Mucosa of descending colon (tissue), 3 donors: ENCODE measurements around the gene LUZP1. TPM values are rescaled to one million over a fixed set of nuclear protein-coding genes. Genes with fewer than 3 reads are reported as not detected.

ENCODE experiments used
- ATAC-seq: fragments of 200-7000 bp; cut with Tn5 transposase; one replicate; pipeline ENCODE4 v1.9.1; 2020; ENCODE audit warnings: mild to moderate bottlenecking, moderate library complexity
- DNase-seq, 3 donors: peaks; one replicate each; pipeline ENCODE4 v3.0.0-alpha.2; 2020
- H3K36me3 ChIP-seq: fragments of 200-600 bp; one replicate; pipeline ENCODE4 v1.8.0; 2021; ENCODE audit warnings: low read depth, mild to moderate bottlenecking
- H3K4me1 ChIP-seq: fragments of 200-600 bp; one replicate; pipeline ENCODE4 v1.8.0; 2021; ENCODE audit warnings: low read depth, mild to moderate bottlenecking
- H3K4me3 ChIP-seq: fragments of 200-600 bp; one replicate; pipeline ENCODE4 v1.8.0; 2021; ENCODE audit warnings: mild to moderate bottlenecking
- H3K9me3 ChIP-seq: fragments of 200-600 bp; one replicate; pipeline ENCODE4 v1.8.0; 2021; ENCODE audit warnings: mild to moderate bottlenecking
- CTCF ChIP-seq: fragments of 200-600 bp; IDR thresholded peaks from one replicate; pipeline ENCODE4 v1.8.0; 2022; ENCODE audit warnings: antibody characterized with exemption, mild to moderate bottlenecking
- intact Hi-C, 2 donors: fragments of 100-400 bp; cut with DNase I in 1 of 2; cut with micrococcal nuclease in 1 of 2; formaldehyde crosslinking; loops; one replicate each; pipeline versions ENCODE4 v1.11.0 to v1.11.1; 2022; cut with DNase I, micrococcal nuclease
- total RNA-seq, 3 donors: library from RNA; stranded (reverse); fragmentation: NEBNext Ultra II Directional in 2 of 3; extraction: Animal tissue kit (Norgen Biotek cat#: 25700) in 2 of 3; gene quantifications; one replicate each; pipeline versions ENCODE4 v1.2.1 to v1.2.4, GENCODE V29; 2021 to 2023
- donor health status: DM: no; HTN: no; CAD: no; lungs with moderate emphysema.
- donor health status: DM: no; HTN: no; CAD: no.
- donor health status: DM: no; HTN: yes; CAD: no.

The LUZP1 gene
- total RNA-seq, 3 donors from 2014 or later: 48.4 to 57.7 (median 52.0) TPM

- no peak overlapping the region for H3K4me3 ChIP-seq
- no peak for TF ChIP-seq CTCF
- H3K4me1 ChIP-seq: peaks cover 31% of the 10 kb centered on the region
- H3K9me3 ChIP-seq: no peaks in the 10 kb centered on the region
- no peaks in the 10 kb centered on the region for H3K36me3 ChIP-seq
- intact Hi-C loops: loop anchor here in 1 of 2 donors (5.0 kb wide), 1 partner anchor 68 kb away; no protein-coding TSS in a partner anchor
- DNase-seq (peak; percentile 50 to 77 (median 59)), ATAC-seq (peak; percentile 53)
These were observed 1.2 kb upstream of the LUZP1 start for GRCh38 chr1:23169727-23170335.

GRCh38 chr1:23169195-23169575, 529 bp upstream of the LUZP1 start:
- H3K9me3 ChIP-seq: no peaks in the 10 kb centered on the region
- H3K4me1 ChIP-seq: peaks cover 28% of the 10 kb centered on the region
- H3K36me3 ChIP-seq: no peaks in the 10 kb centered on the region
- intact Hi-C loops: loop anchor here in 1 of 2 donors (5.0 kb wide), 1 partner anchor 67 kb away; no protein-coding TSS in a partner anchor
- DNase-seq (no peak), ATAC-seq (no peak)
- peak overlapping the region; percentile 65 for H3K4me3 ChIP-seq
- TF ChIP-seq CTCF: no peak

- Histone ChIP-seq H3K4me3 (peak overlapping the region; percentile 65), H3K36me3 (no peaks in the 10 kb centered on the region), H3K9me3 (no peaks in the 10 kb centered on the region), H3K4me1 (peaks cover 36% of the 10 kb centered on the region)
- ATAC-seq: peak; percentile 42
- DNase-seq: peak; percentile 48 to 69 (median 59)
- TF ChIP-seq CTCF: no peak
- intact Hi-C loops: loop anchor here in 1 of 2 donors (5.0 kb wide), 1 partner anchor 66 kb away; no protein-coding TSS in a partner anchor
These were observed 594 bp downstream of the LUZP1 start for GRCh38 chr1:23168079-23168444.

GRCh38 chr1:23167353-23168078, 1.1 kb downstream of the LUZP1 start:
- Histone ChIP-seq H3K36me3 (no peaks in the 10 kb centered on the region), H3K9me3 (no peaks in the 10 kb centered on the region), H3K4me3 (peak overlapping the region; percentile 65), H3K4me1 (peaks cover 36% of the 10 kb centered on the region)
- TF ChIP-seq CTCF: no peak
- ATAC-seq (peak; percentile 51), DNase-seq (peak; percentile 63 to 78 (median 69))
- intact Hi-C loops: loop anchor here in 1 of 2 donors (5.0 kb wide), 1 partner anchor 65 kb away; no protein-coding TSS in a partner anchor

- TF ChIP-seq CTCF: no peak
- no peak overlapping the region for H3K4me3 ChIP-seq
- H3K4me1 ChIP-seq: peaks cover 36% of the 10 kb centered on the region
- no peaks in the 10 kb centered on the region for H3K9me3 ChIP-seq
- intact Hi-C loops: loop anchor here in 1 of 2 donors (5.0 kb wide), 1 partner anchor 65 kb away; no protein-coding TSS in a partner anchor
- no peak for DNase-seq
- H3K36me3 ChIP-seq: no peaks in the 10 kb centered on the region
- no peak for ATAC-seq
These were observed 1.8 kb downstream of the LUZP1 start for GRCh38 chr1:23166854-23167253.
